Adrenal gland (tissue), 12 donors: ENCODE measurements around the gene ZBTB38. TPM values are rescaled to one million over a fixed set of nuclear protein-coding genes. Genes with fewer than 3 reads are reported as not detected.

ENCODE experiments used
- DNase-seq, 7 donors: peaks; one replicate each; pipeline ENCODE4 v3.0.0-alpha.2; 2019 to 2020
- H3K27ac ChIP-seq, 5 donors: fragments of 200-600 bp; sonication (generic) in 4 of 5; 1 replicate in 3 of 5; 2 replicates in 2 of 5; pipeline versions ENCODE4 v1.5.1 to v1.8.0; 2016 to 2020; ENCODE audit warnings: mild to moderate bottlenecking in 1 of 5
- H3K27me3 ChIP-seq: fragments of 200-600 bp; 2 replicates; pipeline ENCODE4 v1.8.0; 2021
- H3K36me3 ChIP-seq, 2 donors: fragments of 200-600 bp; replicated peaks in 1 of 2; 1 replicate in 1 of 2; 2 replicates in 1 of 2; pipeline versions ENCODE4 v1.5.1 to v1.8.0; 2018 to 2022
- H3K4me1 ChIP-seq, 2 donors: fragments of 200-600 bp; replicated peaks in 1 of 2; 1 replicate in 1 of 2; 2 replicates in 1 of 2; pipeline versions ENCODE4 v1.5.1 to v1.8.0; 2018 to 2021
- H3K4me3 ChIP-seq, 4 donors: fragments of 200-600 bp; sonication (generic) in 3 of 4; one replicate each; pipeline ENCODE4 v1.5.1; 2016 to 2018
- H3K9me3 ChIP-seq, 3 donors: fragments of 200-600 bp; sonication (generic) in 1 of 3; replicated peaks in 1 of 3; 1 replicate in 2 of 3; 2 replicates in 1 of 3; pipeline versions ENCODE4 v1.5.1 to v1.8.0; 2016 to 2021
- POLR2A ChIP-seq, 2 donors: fragments of 450-650 bp; IDR thresholded peaks; one replicate each; pipeline ENCODE4 v1.6.1; 2017; ENCODE audit warnings: antibody characterized with exemption in 2 of 2, mild to moderate bottlenecking in 2 of 2, moderate library complexity in 1 of 2
- WGBS, 4 donors: extraction: QIAGEN DNeasy Blood & Tissue Kit in 2 of 4; methylation state at CpG; one replicate each; pipeline versions ENCODE4 v1.1.5 to v1.1.7; 2013 to 2017; 5-methylcytosine and 5-hydroxymethylcytosine counted together
- intact Hi-C, 2 donors: fragments of 100-400 bp; cut with DNase I; formaldehyde crosslinking; loops; one replicate each; pipeline versions ENCODE4 v1.14.1 to v1.15.0; 2022 to 2023
- polyA plus RNA-seq, 3 donors: library from polyadenylated mRNA; stranded (reverse); fragments of 200-250 nt in 2 of 3; fragments of 350-450 nt in 1 of 3; fragmentation: Illumina TruSeq in 1 of 3; extraction: RNeasy Lipid Tissue Mini Kit (QIAGEN cat#74804) in 1 of 3; gene quantifications; one replicate each; pipeline ENCODE4 v1.2.3, GENCODE V29; 2013 to 2014
- total RNA-seq, 9 donors: library from RNA; depleted of rRNA in 4 of 9; stranded (reverse); fragments of >200 nt in 4 of 9; fragments of 120-200 nt in 1 of 9; fragmentation: NEBNext Ultra II Directional in 1 of 9; extraction: Animal tissue kit (Norgen Biotek cat#: 25700) in 1 of 9; gene quantifications; one replicate each; pipeline versions ENCODE4 v1.1.0 to v1.2.4, GENCODE V29; 2013 to 2023
- TF ChIP-seq, protein P1 (sequence below), 6 experiments: fragments of 450-650 bp in 4 of 6; fragments of 200-600 bp in 2 of 6; sonication (generic) in 1 of 6; IDR thresholded peaks; 1 replicate in 5 of 6; 2 replicates in 1 of 6; pipeline versions ENCODE4 v1.5.1 to v1.8.0; 2016 to 2021; ENCODE audit warnings: antibody characterized with exemption in 6 of 6, mild to moderate bottlenecking in 2 of 6, moderate library complexity in 1 of 6
- donor health status: healthy with polysubstance abuse.
- donor health status: Bipolar disorder and iron deficiency.
- donor health status: DM: yes; HTN: yes; CAD: no.
- donor health status: DM: no; HTN: no; CAD: no.
- donor health status: DM: no; HTN: no; CAD: no.
- donor health status: DM: yes; HTN: yes; CAD: no.

The ZBTB38 gene
- total and polyA plus RNA-seq, 12 donors, result 12.0 to 231 (median 147) TPM

DNA sequence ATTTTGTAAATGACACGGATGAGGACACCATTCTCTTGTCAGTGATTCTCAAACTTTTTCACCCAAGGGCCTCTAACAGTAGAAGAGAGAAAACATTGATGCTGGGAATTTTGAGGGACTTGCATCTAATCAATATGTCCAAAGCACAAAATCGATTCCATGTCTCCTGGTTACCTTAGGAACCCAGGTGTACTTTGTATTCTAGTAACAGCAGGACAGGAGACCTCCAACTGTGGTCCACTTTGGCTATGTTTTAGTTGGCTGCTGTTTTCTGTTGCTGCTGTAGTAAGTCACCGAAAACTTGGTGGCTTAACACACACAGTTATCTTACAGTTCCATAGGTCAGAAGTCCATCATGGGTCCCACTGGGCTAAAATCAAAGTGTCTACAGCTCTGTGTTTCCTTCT is 24.4 kb upstream of the ZBTB38 start:
- no peak for TF ChIP-seq POLR2A (IDR thresholded peaks at IDR 0.05)
- TF ChIP-seq, protein P1, sequence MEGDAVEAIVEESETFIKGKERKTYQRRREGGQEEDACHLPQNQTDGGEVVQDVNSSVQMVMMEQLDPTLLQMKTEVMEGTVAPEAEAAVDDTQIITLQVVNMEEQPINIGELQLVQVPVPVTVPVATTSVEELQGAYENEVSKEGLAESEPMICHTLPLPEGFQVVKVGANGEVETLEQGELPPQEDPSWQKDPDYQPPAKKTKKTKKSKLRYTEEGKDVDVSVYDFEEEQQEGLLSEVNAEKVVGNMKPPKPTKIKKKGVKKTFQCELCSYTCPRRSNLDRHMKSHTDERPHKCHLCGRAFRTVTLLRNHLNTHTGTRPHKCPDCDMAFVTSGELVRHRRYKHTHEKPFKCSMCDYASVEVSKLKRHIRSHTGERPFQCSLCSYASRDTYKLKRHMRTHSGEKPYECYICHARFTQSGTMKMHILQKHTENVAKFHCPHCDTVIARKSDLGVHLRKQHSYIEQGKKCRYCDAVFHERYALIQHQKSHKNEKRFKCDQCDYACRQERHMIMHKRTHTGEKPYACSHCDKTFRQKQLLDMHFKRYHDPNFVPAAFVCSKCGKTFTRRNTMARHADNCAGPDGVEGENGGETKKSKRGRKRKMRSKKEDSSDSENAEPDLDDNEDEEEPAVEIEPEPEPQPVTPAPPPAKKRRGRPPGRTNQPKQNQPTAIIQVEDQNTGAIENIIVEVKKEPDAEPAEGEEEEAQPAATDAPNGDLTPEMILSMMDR (IDR thresholded peaks at IDR 0.05), result no peak
- no peak overlapping the region for H3K27ac ChIP-seq
- H3K4me1 ChIP-seq, result no peaks in the 10 kb centered on the region
- DNase-seq, result no peak
- H3K4me3 ChIP-seq, result no peak overlapping the region
- H3K36me3 ChIP-seq, result no peaks in the 10 kb centered on the region
- intact Hi-C loops, result no loop called here
- H3K9me3 ChIP-seq, result no peaks in the 10 kb centered on the region
- H3K27me3 ChIP-seq, result no peaks in the 10 kb centered on the region
- WGBS, 4 donors, result 73 to 82% (median 77%) methylated on average over 3 of the region's 3 CpGs

DNA sequence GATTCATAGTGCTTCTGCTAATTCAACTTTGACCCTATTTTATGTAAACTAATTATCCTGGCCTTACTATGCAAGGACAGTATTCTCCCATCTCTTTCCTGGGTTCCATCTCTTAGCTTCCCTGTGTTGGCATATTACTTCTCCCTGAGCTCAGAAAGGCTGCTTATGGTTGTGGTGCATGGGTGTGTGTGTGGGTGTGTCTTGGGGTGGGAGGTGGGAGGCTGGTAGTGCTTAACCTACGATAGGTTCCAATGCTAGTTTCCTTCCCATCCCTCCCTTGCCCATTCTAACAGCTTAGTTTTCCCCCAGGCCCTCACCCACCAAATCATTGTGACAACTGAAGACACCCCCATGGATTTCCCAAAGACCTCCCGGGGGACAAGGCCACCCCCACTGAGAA is 22.8 kb upstream of the ZBTB38 start:
- Histone ChIP-seq H3K27ac (no peak overlapping the region), H3K9me3 (no peaks in the 10 kb centered on the region), H3K4me3 (no peak overlapping the region), H3K36me3 (no peaks in the 10 kb centered on the region), H3K27me3 (no peaks in the 10 kb centered on the region), H3K4me1 (no peaks in the 10 kb centered on the region)
- intact Hi-C loops, result no loop called here
- no peak for TF ChIP-seq POLR2A (IDR thresholded peaks at IDR 0.05)
- TF ChIP-seq, protein P1 (IDR thresholded peaks at IDR 0.05), result no peak
- 86 to 100% (median 95%) methylated on average over 2 of the region's 2 CpGs for WGBS, 4 donors
- no peak for DNase-seq

DNA sequence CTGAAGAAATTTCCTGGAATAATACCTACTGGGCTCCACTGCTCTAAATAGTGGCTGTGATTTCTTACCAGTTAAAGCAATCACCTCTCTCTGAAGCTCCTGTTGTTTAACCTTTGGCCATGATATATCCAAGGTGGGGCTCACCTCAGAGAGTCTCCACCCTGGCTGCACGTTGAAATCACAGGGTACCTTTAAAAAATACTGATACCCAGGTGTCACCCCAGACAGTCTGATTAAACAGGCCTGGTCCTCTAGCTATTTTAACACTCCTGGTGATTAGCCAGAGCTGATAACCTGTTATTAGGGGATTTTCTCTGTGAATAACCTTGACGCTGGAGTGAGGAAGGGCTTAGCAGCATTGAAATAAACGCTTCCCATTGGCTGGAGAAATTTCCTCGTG is 22.3 kb upstream of the ZBTB38 start:
- Histone ChIP-seq H3K9me3 (no peaks in the 10 kb centered on the region), H3K36me3 (no peaks in the 10 kb centered on the region), H3K27ac (no peak overlapping the region), H3K4me3 (no peak overlapping the region), H3K4me1 (no peaks in the 10 kb centered on the region), H3K27me3 (no peaks in the 10 kb centered on the region)
- no peak for DNase-seq
- 82 to 95% (median 86%) methylated on average over 3 to 4 of the region's 4 CpGs for WGBS, 4 donors
- TF ChIP-seq POLR2A (IDR thresholded peaks at IDR 0.05), result no peak
- TF ChIP-seq, protein P1 (IDR thresholded peaks at IDR 0.05), result no peak
- intact Hi-C loops, result no loop called here

DNA sequence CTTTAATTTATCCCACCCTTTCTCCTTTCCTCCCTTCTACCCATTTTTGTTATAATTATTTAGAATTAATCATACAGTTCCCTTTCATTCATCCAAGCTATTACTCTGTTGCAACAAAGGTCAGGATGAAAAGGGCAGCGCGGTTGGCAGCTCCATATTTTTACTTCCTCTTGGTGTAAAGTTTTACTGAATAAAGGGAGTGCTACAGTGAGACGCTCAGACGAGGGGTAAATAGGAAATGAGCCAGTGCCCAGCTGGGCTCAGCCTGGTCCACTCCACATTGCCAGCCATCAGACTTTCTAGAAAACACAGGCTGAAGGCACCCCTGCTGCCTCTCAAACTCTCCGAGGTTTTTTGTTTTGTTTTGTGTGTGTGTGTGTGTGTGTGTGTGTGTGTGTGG is 21.9 kb upstream of the ZBTB38 start:
- Histone ChIP-seq H3K27ac (no peak overlapping the region), H3K4me3 (no peak overlapping the region), H3K27me3 (no peaks in the 10 kb centered on the region), H3K4me1 (no peaks in the 10 kb centered on the region), H3K9me3 (no peaks in the 10 kb centered on the region), H3K36me3 (no peaks in the 10 kb centered on the region)
- intact Hi-C loops, result no loop called here
- WGBS, 4 donors, result 54 to 70% (median 62%) methylated on average over 5 of the region's 5 CpGs
- TF ChIP-seq, protein P1 (IDR thresholded peaks at IDR 0.05), result no peak
- no peak for TF ChIP-seq POLR2A (IDR thresholded peaks at IDR 0.05)
- DNase-seq, result no peak
